Endothelial cell (in vitro differentiated cells): ENCODE data around the gene KCNIP1. TPM values are rescaled to one million over a fixed set of nuclear protein-coding genes. Genes with fewer than 3 reads are reported as not detected.
A peak's percentile ranks its signal among the peaks of the same experiment; 100 is the strongest.

Experiments
- DNase-seq: peaks from one replicate; pipeline ENCODE4 v3.0.0; 2021; ENCODE audit warnings: low spot score
- H3K27ac Mint-ChIP-seq: one replicate; pipeline ENCODE4 v1.8.0; 2021; ENCODE audit warnings: mixed read lengths, inconsistent platforms; ENCODE audit not compliant: unreplicated experiment
- H3K27me3 Mint-ChIP-seq: one replicate; pipeline ENCODE4 v1.8.0; 2021; ENCODE audit warnings: mild to moderate bottlenecking, moderate library complexity, mixed read lengths, inconsistent platforms; ENCODE audit not compliant: unreplicated experiment
- H3K36me3 Mint-ChIP-seq: one replicate; pipeline ENCODE4 v1.8.0; 2021; ENCODE audit warnings: mild to moderate bottlenecking, low read depth, mixed read lengths, inconsistent platforms; ENCODE audit not compliant: unreplicated experiment
- H3K4me1 Mint-ChIP-seq: one replicate; pipeline ENCODE4 v1.8.0; 2021; ENCODE audit warnings: mild to moderate bottlenecking, mixed read lengths, inconsistent platforms; ENCODE audit not compliant: unreplicated experiment
- H3K4me3 Mint-ChIP-seq: one replicate; pipeline ENCODE4 v1.8.0; 2021; ENCODE audit warnings: mild to moderate bottlenecking, mixed read lengths, inconsistent platforms; ENCODE audit not compliant: unreplicated experiment
- H3K9me3 Mint-ChIP-seq: one replicate; pipeline ENCODE4 v1.8.0; 2021; ENCODE audit warnings: mixed read lengths, inconsistent platforms; ENCODE audit not compliant: unreplicated experiment
- CTCF ChIP-seq: fragments of 200-600 bp; sonication (generic); IDR thresholded peaks from one replicate; pipeline ENCODE4 v1.5.0; 2021; ENCODE audit warnings: antibody characterized with exemption; ENCODE audit not compliant: unreplicated experiment
- total RNA-seq: library from RNA; stranded (reverse); fragmentation: NEBNext Ultra II Directional; extraction: Animal tissue kit (Norgen Biotek cat#: 25700); gene quantifications from one replicate; pipeline ENCODE4 v1.2.1, GENCODE V29; 2021; ENCODE audit not compliant: unreplicated experiment

Gene KCNIP1
- total RNA-seq, 1 donor from 2014 or later: 6.1 TPM

GRCh38 chr5:170603109-170603508 is 99.3 kb downstream of the KCNIP1 start:
- H3K36me3 Mint-ChIP-seq: no peaks in the 10 kb centered on the region
- peaks cover 15% of the 10 kb centered on the region for H3K4me1 Mint-ChIP-seq
- TF ChIP-seq CTCF: no peak
- no peak overlapping the region for H3K27ac Mint-ChIP-seq
- no peaks in the 10 kb centered on the region for H3K27me3 Mint-ChIP-seq
- no peak overlapping the region for H3K4me3 Mint-ChIP-seq
- no peak for DNase-seq
- no peaks in the 10 kb centered on the region for H3K9me3 Mint-ChIP-seq

- peak; percentile 82 for DNase-seq
- Mint-ChIP-seq H3K9me3 (no peaks in the 10 kb centered on the region), H3K27ac (no peak overlapping the region), H3K4me1 (peaks cover 7% of the 10 kb centered on the region), H3K4me3 (no peak overlapping the region), H3K27me3 (no peaks in the 10 kb centered on the region), H3K36me3 (no peaks in the 10 kb centered on the region)
- TF ChIP-seq CTCF: peak; percentile 68
Measured at GRCh38 chr5:170603578-170604565, 100.1 kb downstream of the KCNIP1 start.

- Mint-ChIP-seq H3K9me3 (no peaks in the 10 kb centered on the region), H3K27ac (no peak overlapping the region), H3K4me3 (no peak overlapping the region), H3K27me3 (peaks cover 1% of the 10 kb centered on the region), H3K36me3 (no peaks in the 10 kb centered on the region), H3K4me1 (peaks cover 5% of the 10 kb centered on the region)
- no peak for DNase-seq
- no peak for TF ChIP-seq CTCF
Measured at GRCh38 chr5:170606941-170607340, 103.1 kb downstream of the KCNIP1 start.

GRCh38 chr5:170611449-170612090 is 107.8 kb downstream of the KCNIP1 start:
- no peak for DNase-seq
- Mint-ChIP-seq H3K36me3 (peaks cover under 1% of the 10 kb centered on the region), H3K27ac (no peak overlapping the region), H3K27me3 (peaks cover 5% of the 10 kb centered on the region), H3K9me3 (no peaks in the 10 kb centered on the region), H3K4me3 (no peak overlapping the region), H3K4me1 (peaks cover 8% of the 10 kb centered on the region)
- no peak for TF ChIP-seq CTCF
